Testis (tissue), 2 donors: ENCODE results near the gene UBTD2.

ENCODE experiments used
- CTCF ChIP-seq, 3 experiments: fragments of 450-650 bp in 2 of 3; fragments of 200-600 bp in 1 of 3; sonication (generic) in 1 of 3; IDR thresholded peaks; one replicate each; pipeline ENCODE4 v1.5.1; 2016 to 2019; ENCODE audit warnings: antibody characterized with exemption in 3 of 3, mild to moderate bottlenecking in 2 of 3, moderate library complexity in 1 of 3
- POLR2A ChIP-seq: fragments of 450-650 bp; IDR thresholded peaks from one replicate; pipeline ENCODE4 v1.6.1; 2017; ENCODE audit warnings: antibody characterized with exemption, mild to moderate bottlenecking, moderate library complexity

GRCh38 chr5:172229904-172230303 is 53.7 kb downstream of the UBTD2 start:
- TF ChIP-seq CTCF (IDR thresholded peaks at IDR 0.05): no peak
- no peak for TF ChIP-seq POLR2A
